Keratinocyte (primary cell): Measurements from ENCODE around the gene FA2H. TPM values are rescaled to one million over a fixed set of nuclear protein-coding genes. Genes with fewer than 3 reads are reported as not detected.

Source experiments
- DNase-seq: peaks from one replicate; pipeline ENCODE4 v3.0.0-alpha.2; 2011; ENCODE audit warnings: low read depth, missing footprints, low spot score
- FAIRE-seq: peaks from 2 replicates; lab custom pipeline; 2011; peaks lifted over from hg19 to GRCh38; lab: Jason Lieb, UNC
- H2AFZ ChIP-seq: 2 replicates; pipeline ENCODE4 v1.6.0; 2012; ENCODE audit warnings: low read length, control low read depth, inconsistent platforms; ENCODE audit not compliant: control insufficient read depth
- H3K27ac ChIP-seq: 2 replicates; pipeline ENCODE4 v1.5.1; 2011; ENCODE audit warnings: low read length; ENCODE audit not compliant: control insufficient read depth, insufficient read depth
- H3K27me3 ChIP-seq: 3 replicates; pipeline ENCODE4 v1.6.0; 2011; ENCODE audit warnings: low read length; ENCODE audit not compliant: control insufficient read depth, insufficient read depth; ENCODE audit errors: extremely low read depth
- H3K36me3 ChIP-seq, 2 experiments: 2 replicates in 1 of 2; 3 replicates in 1 of 2; pipeline ENCODE4 v1.5.1; 2011; ENCODE audit warnings: low read length in 2 of 2, mild to moderate bottlenecking in 1 of 2; ENCODE audit not compliant: control insufficient read depth in 2 of 2, insufficient read depth in 2 of 2; ENCODE audit errors: extremely low read depth in 1 of 2
- H3K4me1 ChIP-seq: 3 replicates; pipeline ENCODE4 v1.5.1; 2011; ENCODE audit warnings: low read length; ENCODE audit not compliant: control insufficient read depth, insufficient read depth; ENCODE audit errors: extremely low read depth
- H3K4me2 ChIP-seq: 3 replicates; pipeline ENCODE4 v1.6.0; 2011; ENCODE audit warnings: low read depth, low read length; ENCODE audit not compliant: control insufficient read depth, insufficient read depth; ENCODE audit errors: extremely low read depth
- H3K4me3 ChIP-seq, 3 experiments: fragments of 200-600 bp in 1 of 3; sonication (generic) in 1 of 3; 2 replicates in 2 of 3; 3 replicates in 1 of 3; pipeline ENCODE4 v1.5.1; 2011 to 2016; ENCODE audit warnings: low read length in 3 of 3, mild to moderate bottlenecking in 3 of 3, control low read depth in 2 of 3, inconsistent platforms in 1 of 3, low read depth in 1 of 3, mixed read lengths in 1 of 3, mixed run types in 1 of 3, moderate library complexity in 1 of 3; ENCODE audit not compliant: control insufficient read depth in 2 of 3, insufficient read depth in 2 of 3; ENCODE audit errors: extremely low read depth in 1 of 3
- H3K79me2 ChIP-seq: 2 replicates; pipeline ENCODE4 v1.6.0; 2012; ENCODE audit warnings: low read length; ENCODE audit not compliant: control insufficient read depth, insufficient read depth
- H3K9ac ChIP-seq: 3 replicates; pipeline ENCODE4 v1.6.0; 2011; ENCODE audit warnings: low read length; ENCODE audit not compliant: control insufficient read depth, insufficient read depth; ENCODE audit errors: extremely low read depth
- H3K9me1 ChIP-seq: 3 replicates; pipeline ENCODE4 v1.6.0; 2011; ENCODE audit warnings: low read length; ENCODE audit not compliant: control insufficient read depth, insufficient read depth; ENCODE audit errors: extremely low read depth
- H3K9me3 ChIP-seq: 2 replicates; pipeline ENCODE4 v1.5.1; 2012; ENCODE audit warnings: low read depth, low read length; ENCODE audit not compliant: control insufficient read depth
- H4K20me1 ChIP-seq: 3 replicates; pipeline ENCODE4 v1.6.0; 2011; ENCODE audit warnings: low read length; ENCODE audit not compliant: control insufficient read depth, insufficient read depth; ENCODE audit errors: extremely low read depth
- CTCF ChIP-seq, 3 experiments: IDR thresholded peaks in 1 of 3; conservative IDR thresholded peaks in 1 of 3; optimal IDR thresholded peaks in 1 of 3; 2 replicates in 2 of 3; 3 replicates in 1 of 3; pipeline versions ENCODE3 to v1.5.1; 2011; ENCODE audit warnings: low read length in 3 of 3, mild to moderate bottlenecking in 3 of 3, moderate library complexity in 2 of 3, control low read depth in 1 of 3, inconsistent platforms in 1 of 3; ENCODE audit not compliant: insufficient read depth in 2 of 3; ENCODE audit errors: extremely low read depth in 1 of 3
- EZH2 ChIP-seq: IDR thresholded peaks from one replicate; pipeline ENCODE4 v1.6.1; 2012; ENCODE audit warnings: inconsistent platforms, mild to moderate bottlenecking, low read length, moderate library complexity
- dilution Hi-C: fragments of 300-500 bp; cut with MboI; formaldehyde crosslinking; loops from one replicate; pipeline ENCODE4 v1.7.0; 2020; ENCODE audit warnings: low sequenced_read_pairs; ENCODE audit not compliant: extremely low pct_ligation_motif_present
- polyA plus RNA-seq, 5 experiments: library from polyadenylated mRNA; depleted of rRNA in 3 of 5; stranded (reverse) in 3 of 5; stranded (forward) in 1 of 5; unstranded in 1 of 5; fragments of >200 nt; gene quantifications; 1 replicate in 1 of 5; 2 replicates in 3 of 5; 3 replicates in 1 of 5; pipeline versions ENCODE4 v1.2.1 to v1.2.3, GENCODE V29; 2011 to 2012; ENCODE audit warnings: missing spikeins in 2 of 5, low read depth in 1 of 5, low replicate concordance in 1 of 5

The FA2H gene
- polyA plus RNA-seq, 1 donor (not counting 4 experiments of a cell fraction or from before 2014, with no cell fraction given), result 0.16 TPM

GRCh38 chr16:74740795-74741304 is 33.8 kb downstream of the FA2H start:
- Histone ChIP-seq H3K4me3 (peak overlapping the region in 2 of 3 experiments; percentile 25 to 61), H3K36me3 (no peaks in the 10 kb centered on the region), H3K9me1 (no peaks in the 10 kb centered on the region), H3K4me1 (peaks cover 57% of the 10 kb centered on the region), H3K27ac (peak overlapping the region; percentile 58), H3K9me3 (no peaks in the 10 kb centered on the region), H3K79me2 (no peaks in the 10 kb centered on the region), H3K9ac (peak overlapping the region; percentile 71), H3K27me3 (no peaks in the 10 kb centered on the region), H4K20me1 (no peaks in the 10 kb centered on the region), H3K4me2 (peak overlapping the region; percentile 63), H2AFZ (peak overlapping the region; percentile 83)
- FAIRE-seq (peak; percentile 79), DNase-seq (peak; percentile 57)
- TF ChIP-seq EZH2, result no peak
- no peak for TF ChIP-seq CTCF (optimal IDR thresholded peaks at IDR 0.05 in 1 of 3, IDR thresholded peaks at IDR 0.05 in 1 of 3, conservative IDR thresholded peaks at IDR 0.05 in 1 of 3; ENCODE audit: extremely low read depth in 1 of 3, insufficient read depth in 2 of 3, low read length in 3 of 3)
- dilution Hi-C loops, result no loop called here

- no peak overlapping the region for H3K27ac ChIP-seq
Measured at GRCh38 chr16:74739275-74739674, 35.3 kb downstream of the FA2H start.

More at GRCh38 chr16:74739275-74739674, 35.3 kb downstream of the FA2H start:
- Histone ChIP-seq H3K9me1 (no peaks in the 10 kb centered on the region), H4K20me1 (no peaks in the 10 kb centered on the region), H3K79me2 (no peaks in the 10 kb centered on the region), H3K4me1 (peaks cover 49% of the 10 kb centered on the region), H2AFZ (no peak overlapping the region), H3K4me2 (no peak overlapping the region), H3K9ac (no peak overlapping the region), H3K27me3 (no peaks in the 10 kb centered on the region), H3K4me3 (no peak overlapping the region), H3K36me3 (no peaks in the 10 kb centered on the region), H3K9me3 (no peaks in the 10 kb centered on the region)
- DNase-seq (no peak), FAIRE-seq (no peak)
- no peak for TF ChIP-seq CTCF (optimal IDR thresholded peaks at IDR 0.05 in 1 of 3, IDR thresholded peaks at IDR 0.05 in 1 of 3, conservative IDR thresholded peaks at IDR 0.05 in 1 of 3; ENCODE audit: extremely low read depth in 1 of 3, insufficient read depth in 2 of 3, low read length in 3 of 3)
- no peak for TF ChIP-seq EZH2
- dilution Hi-C loops, result no loop called here
